Tibial artery (tissue), 4 donors: ENCODE measurements around the gene BIVM.

Experiments
- DNase-seq, 2 donors: peaks; one replicate each; pipeline ENCODE4 v3.0.0-alpha.2; 2019
- H3K27ac ChIP-seq, 2 donors: fragments of 200-600 bp; sonication (generic) in 1 of 2; 1 replicate in 1 of 2; 2 replicates in 1 of 2; pipeline ENCODE4 v1.5.1; 2018 to 2019; ENCODE audit warnings: mild to moderate bottlenecking in 1 of 2
- H3K27me3 ChIP-seq, 2 donors: fragments of 200-600 bp; sonication (generic) in 1 of 2; one replicate each; pipeline versions ENCODE4 v1.5.1 to v1.6.0; 2016 to 2019
- H3K36me3 ChIP-seq, 3 donors: fragments of 200-600 bp; sonication (generic) in 2 of 3; one replicate each; pipeline ENCODE4 v1.5.1; 2016 to 2019; ENCODE audit warnings: mild to moderate bottlenecking in 2 of 3
- H3K4me1 ChIP-seq, 4 donors: fragments of 200-600 bp; sonication (generic) in 2 of 4; 1 replicate in 3 of 4; 2 replicates in 1 of 4; pipeline ENCODE4 v1.5.1; 2016 to 2019
- H3K4me3 ChIP-seq, 2 donors: fragments of 200-600 bp; sonication (generic) in 1 of 2; 1 replicate in 1 of 2; 2 replicates in 1 of 2; pipeline ENCODE4 v1.5.1; 2018 to 2019; ENCODE audit warnings: mild to moderate bottlenecking in 2 of 2
- H3K9me3 ChIP-seq, 3 donors: fragments of 200-600 bp; sonication (generic) in 1 of 3; one replicate each; pipeline ENCODE4 v1.5.1; 2016 to 2019
- intact Hi-C: fragments of 100-400 bp; cut with DNase I; formaldehyde crosslinking; loops from one replicate; pipeline ENCODE4 v1.15.0; 2023; ENCODE audit warnings: low total_unique reads
- TF ChIP-seq, protein P1 (sequence below), 2 experiments: fragments of 200-600 bp in 1 of 2; fragments of 450-650 bp in 1 of 2; IDR thresholded peaks; one replicate each; pipeline ENCODE4 v1.5.1; 2017 to 2019; ENCODE audit warnings: antibody characterized with exemption in 2 of 2, mild to moderate bottlenecking in 1 of 2, moderate library complexity in 1 of 2

The BIVM gene

DNA sequence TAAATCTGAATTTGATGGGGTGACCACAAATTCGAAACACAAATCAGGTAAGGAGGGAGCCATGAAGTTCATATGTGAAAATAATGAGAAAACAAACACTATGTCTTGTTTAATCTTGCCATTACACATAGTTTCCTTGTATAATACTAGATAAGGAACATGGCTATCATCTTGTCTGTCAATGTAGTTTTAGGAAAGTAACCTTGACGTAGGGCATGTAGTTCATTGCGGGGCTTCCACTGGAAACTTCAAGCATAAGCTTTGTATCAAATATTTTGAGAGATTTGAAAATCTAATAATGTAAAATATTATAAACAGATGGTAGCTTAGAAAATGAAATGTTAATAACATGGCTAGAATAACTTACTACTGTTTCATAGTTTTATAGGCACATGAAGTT, 8.8 kb downstream of the BIVM start:
- H3K4me3 ChIP-seq, result no peak overlapping the region
- TF ChIP-seq, protein P1, sequence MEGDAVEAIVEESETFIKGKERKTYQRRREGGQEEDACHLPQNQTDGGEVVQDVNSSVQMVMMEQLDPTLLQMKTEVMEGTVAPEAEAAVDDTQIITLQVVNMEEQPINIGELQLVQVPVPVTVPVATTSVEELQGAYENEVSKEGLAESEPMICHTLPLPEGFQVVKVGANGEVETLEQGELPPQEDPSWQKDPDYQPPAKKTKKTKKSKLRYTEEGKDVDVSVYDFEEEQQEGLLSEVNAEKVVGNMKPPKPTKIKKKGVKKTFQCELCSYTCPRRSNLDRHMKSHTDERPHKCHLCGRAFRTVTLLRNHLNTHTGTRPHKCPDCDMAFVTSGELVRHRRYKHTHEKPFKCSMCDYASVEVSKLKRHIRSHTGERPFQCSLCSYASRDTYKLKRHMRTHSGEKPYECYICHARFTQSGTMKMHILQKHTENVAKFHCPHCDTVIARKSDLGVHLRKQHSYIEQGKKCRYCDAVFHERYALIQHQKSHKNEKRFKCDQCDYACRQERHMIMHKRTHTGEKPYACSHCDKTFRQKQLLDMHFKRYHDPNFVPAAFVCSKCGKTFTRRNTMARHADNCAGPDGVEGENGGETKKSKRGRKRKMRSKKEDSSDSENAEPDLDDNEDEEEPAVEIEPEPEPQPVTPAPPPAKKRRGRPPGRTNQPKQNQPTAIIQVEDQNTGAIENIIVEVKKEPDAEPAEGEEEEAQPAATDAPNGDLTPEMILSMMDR (IDR thresholded peaks at IDR 0.05), result no peak
- H3K4me1 ChIP-seq, result peaks cover 0 to 3% (median under 1%) of the 10 kb centered on the region in 4 donors
- no peak for DNase-seq
- no peaks in the 10 kb centered on the region for H3K27me3 ChIP-seq
- H3K27ac ChIP-seq, result no peak overlapping the region
- H3K9me3 ChIP-seq, result peaks cover 0 to 12% (median 0%) of the 10 kb centered on the region in 3 donors
- peaks cover 12 to 20% (median 19%) of the 10 kb centered on the region in 3 donors for H3K36me3 ChIP-seq
- intact Hi-C loops, result no loop called here

DNA sequence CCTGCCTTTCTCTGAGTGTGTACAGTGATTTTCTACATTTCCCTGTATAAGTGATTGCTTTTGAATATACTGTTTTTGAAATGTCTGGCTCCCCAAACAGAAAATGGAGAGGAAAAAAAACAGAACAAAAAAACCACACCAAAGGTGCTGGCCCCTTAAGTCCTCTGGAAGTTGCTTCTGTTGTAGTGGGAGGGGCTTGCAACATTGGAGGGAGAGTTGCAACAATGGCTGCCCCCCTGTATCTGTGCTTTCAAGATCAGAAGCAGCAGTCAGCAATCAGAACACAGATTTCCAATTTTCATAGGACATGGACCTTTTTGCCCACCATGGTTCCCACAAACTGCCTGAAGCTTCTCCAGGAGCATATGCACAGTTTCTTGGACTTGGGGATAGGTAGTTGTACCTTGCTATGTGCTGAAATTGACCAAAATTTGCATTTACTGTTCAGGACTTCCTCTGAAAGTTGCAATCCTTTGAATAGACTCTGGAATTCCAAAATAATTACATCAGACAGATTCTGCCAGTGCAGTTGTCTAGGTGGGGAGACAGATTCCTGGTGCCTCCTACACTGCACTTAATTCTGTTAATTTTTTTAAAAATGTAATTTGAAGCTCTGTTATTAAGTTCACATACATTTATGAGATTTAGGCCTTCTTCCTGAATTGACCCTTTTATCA, 13.8 kb downstream of the BIVM start:
- intact Hi-C loops, result no loop called here
- TF ChIP-seq, protein P1 (IDR thresholded peaks at IDR 0.05), result no peak
- H3K9me3 ChIP-seq, result peaks cover 0 to 12% (median 0%) of the 10 kb centered on the region in 3 donors
- no peak for DNase-seq
- no peak overlapping the region for H3K4me3 ChIP-seq
- H3K4me1 ChIP-seq, result peaks cover 0 to 13% (median 3%) of the 10 kb centered on the region in 4 donors
- H3K27ac ChIP-seq, result no peak overlapping the region
- H3K27me3 ChIP-seq, result no peaks in the 10 kb centered on the region
- peaks cover 18 to 28% (median 23%) of the 10 kb centered on the region in 3 donors for H3K36me3 ChIP-seq

GRCh38 chr13:102814025-102814607, 15.2 kb downstream of the BIVM start:
- no peak for DNase-seq
- Histone ChIP-seq H3K9me3 (peaks cover 0 to 12% (median 0%) of the 10 kb centered on the region in 3 donors), H3K27me3 (no peaks in the 10 kb centered on the region), H3K4me1 (peaks cover 0 to 13% (median 3%) of the 10 kb centered on the region in 4 donors), H3K27ac (no peak overlapping the region), H3K4me3 (no peak overlapping the region), H3K36me3 (peaks cover 18 to 30% (median 26%) of the 10 kb centered on the region in 3 donors)
- intact Hi-C loops, result no loop called here
- TF ChIP-seq, protein P1 (IDR thresholded peaks at IDR 0.05), result no peak

DNA sequence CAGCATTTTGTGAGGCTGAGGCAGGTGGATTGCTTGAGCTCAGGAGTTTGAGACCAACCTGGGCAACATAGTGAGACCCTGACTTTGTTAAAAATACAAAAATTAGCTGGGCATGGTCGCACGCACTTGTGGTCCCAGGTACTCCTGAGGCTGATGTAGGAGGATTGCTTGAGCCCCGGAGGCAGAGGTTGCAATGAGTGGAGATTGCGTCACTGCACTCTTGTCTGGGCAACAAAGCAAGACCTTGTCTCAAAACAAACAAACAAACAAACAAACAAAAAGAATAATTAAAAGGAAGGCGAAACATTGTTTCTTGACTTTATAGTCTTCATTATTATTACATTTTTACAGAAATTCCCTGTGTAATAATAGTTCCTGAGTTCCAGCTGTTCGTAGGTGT, 15.9 kb downstream of the BIVM start:
- no peak overlapping the region for H3K4me3 ChIP-seq
- H3K4me1 ChIP-seq, result peaks cover 0 to 13% (median 3%) of the 10 kb centered on the region in 4 donors
- intact Hi-C loops, result no loop called here
- H3K9me3 ChIP-seq, result peaks cover 0 to 12% (median 0%) of the 10 kb centered on the region in 3 donors
- peaks cover 18 to 34% (median 31%) of the 10 kb centered on the region in 3 donors for H3K36me3 ChIP-seq
- DNase-seq, result no peak
- no peaks in the 10 kb centered on the region for H3K27me3 ChIP-seq
- H3K27ac ChIP-seq, result no peak overlapping the region
- TF ChIP-seq, protein P1 (IDR thresholded peaks at IDR 0.05), result no peak

- TF ChIP-seq, protein P1 (IDR thresholded peaks at IDR 0.05), result no peak
- peaks cover 14 to 28% (median 21%) of the 10 kb centered on the region in 3 donors for H3K36me3 ChIP-seq
- no peak for DNase-seq
- H3K9me3 ChIP-seq, result peaks cover 0 to 8% (median 0%) of the 10 kb centered on the region in 3 donors
- intact Hi-C loops, result no loop called here
- H3K4me3 ChIP-seq, result no peak overlapping the region
- H3K27me3 ChIP-seq, result no peaks in the 10 kb centered on the region
- peaks cover 0 to 13% (median 3%) of the 10 kb centered on the region in 4 donors for H3K4me1 ChIP-seq
- H3K27ac ChIP-seq, result no peak overlapping the region
Measured at GRCh38 chr13:102815788-102816187, 16.9 kb downstream of the BIVM start.
